GM18498 (cell line): ENCODE results near the gene PRC1.
A peak's percentile ranks its signal among the peaks of the same experiment; 100 is the strongest.

Experiments
- ATAC-seq: cut with Tn5 transposase; IDR thresholded peaks from one replicate; pipeline ENCODE4 v1.9.1; 2021; ENCODE audit warnings: mild to moderate bottlenecking, moderate library complexity; ENCODE audit not compliant: unreplicated experiment

The PRC1 gene

DNA sequence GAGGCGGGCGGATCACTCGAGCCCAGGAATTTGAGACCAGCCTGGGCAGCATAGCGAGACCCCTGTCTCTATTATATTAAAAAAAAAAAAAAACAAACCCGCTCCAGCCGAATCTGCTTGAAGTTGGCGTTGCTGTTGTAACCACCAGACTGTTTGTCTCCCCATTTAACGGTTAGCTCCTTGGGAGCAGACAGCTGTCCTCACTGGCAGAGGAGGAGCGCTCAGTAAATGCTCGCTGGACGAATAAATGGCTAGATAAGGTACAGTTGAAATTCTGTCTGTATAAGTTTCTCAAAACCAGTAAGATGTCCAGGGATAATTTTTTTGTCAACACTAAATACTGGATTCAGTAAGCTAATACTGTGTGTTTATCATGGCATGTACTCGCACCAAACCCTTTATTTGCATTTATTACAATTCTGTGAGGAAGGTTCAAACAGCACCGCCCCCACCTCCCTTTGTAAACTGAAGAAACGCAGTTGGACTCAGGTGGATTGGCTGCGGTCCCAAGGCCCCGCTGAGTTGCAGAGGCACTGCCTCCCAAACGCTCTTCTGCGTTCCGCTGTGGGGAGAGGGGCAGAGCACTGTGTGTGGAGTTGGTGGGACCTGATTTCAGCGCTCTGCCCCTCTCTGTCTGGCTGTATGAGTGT, 38.6 kb downstream of the PRC1 start:
- ATAC-seq = no peak

DNA sequence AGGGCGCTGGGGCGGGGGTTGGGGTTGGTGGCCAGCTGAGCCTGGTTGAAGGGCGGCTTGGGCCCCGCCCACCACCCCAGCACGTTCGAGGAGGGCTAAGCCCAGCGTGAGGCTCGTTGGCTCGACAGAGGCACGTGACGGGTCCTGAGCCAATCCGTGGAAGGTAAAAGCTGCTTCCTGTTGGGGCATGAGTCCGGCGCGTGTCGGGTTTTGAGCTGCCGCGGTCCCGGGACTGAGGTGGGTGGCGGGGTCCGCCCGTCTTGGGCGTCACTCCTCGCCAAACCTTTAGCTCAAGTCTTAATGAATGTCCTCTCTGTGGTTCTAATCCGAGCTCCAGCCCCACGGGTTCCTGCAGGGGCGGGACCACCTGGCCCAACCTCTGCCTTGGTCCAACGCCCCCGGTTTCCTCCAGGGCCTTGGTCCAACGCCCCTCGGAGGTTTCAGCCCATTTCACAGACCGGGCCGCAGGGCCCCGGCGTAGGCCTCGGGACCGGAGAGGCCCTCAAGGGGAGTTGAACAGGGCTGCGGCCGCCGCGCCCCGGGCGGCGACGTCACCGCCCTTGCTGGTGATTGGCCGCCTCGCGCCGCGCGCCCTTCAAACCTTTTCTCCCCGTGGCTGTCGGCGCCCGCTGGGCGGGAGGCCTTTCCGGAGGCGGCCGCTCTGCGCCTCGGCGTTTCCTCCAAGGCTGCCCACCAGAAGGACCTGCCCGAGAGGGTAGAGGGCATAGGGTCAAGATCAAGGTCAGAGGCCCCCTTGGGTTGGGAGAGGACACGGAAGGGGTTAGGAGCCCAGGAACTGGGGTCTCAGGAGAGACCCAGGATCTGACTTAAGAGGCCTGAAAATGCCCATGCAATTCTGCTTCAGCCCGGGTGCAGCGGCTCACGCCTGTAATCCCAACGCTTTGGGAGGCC, 39.4 kb downstream of the PRC1 start, which contains the start of gene RCCD1:
TSS of gene RCCD1 (plus strand) at position 173 of the 912 bp plus-strand sequence. CDS start 1,851 bp downstream, outside the sequence.
- peak; percentile 94 for ATAC-seq

DNA sequence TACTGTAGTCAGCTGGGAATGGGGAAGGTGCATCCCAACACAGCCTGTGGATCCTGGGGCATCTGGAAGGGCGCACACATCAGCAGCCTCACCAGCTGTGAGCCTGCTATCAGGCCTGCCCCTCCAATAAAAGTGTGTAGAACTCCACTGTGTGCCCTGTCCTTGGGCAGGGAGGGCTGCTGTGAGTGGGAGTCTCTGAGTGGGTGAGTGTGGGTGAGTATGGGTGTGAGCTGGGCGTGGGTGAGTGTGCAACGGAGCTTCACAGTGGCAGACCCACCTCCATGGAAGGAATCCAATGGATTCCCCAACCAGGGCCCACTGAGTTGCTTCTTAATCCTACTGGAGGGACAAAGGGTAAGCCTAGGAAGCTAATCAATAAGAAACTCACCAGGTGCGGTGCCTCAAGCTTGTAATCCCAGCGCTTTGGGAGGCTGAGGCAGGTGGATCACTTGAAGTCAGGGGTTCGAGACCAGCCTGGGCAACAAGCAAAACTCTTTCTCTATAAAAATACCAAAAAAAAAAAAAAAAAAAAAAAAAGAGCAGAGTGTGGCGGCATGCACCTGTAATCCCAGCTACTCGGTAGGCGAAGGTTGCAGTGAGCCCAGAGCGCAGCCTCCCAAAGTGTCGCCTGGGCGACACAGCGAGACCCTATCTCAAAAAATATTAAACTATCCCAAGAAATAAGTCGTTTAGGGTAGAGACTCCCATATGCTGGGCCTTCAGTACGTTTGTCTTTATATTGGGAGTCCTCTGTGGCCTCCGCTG, 40.2 kb downstream of the PRC1 start:
- ATAC-seq = no peak

DNA sequence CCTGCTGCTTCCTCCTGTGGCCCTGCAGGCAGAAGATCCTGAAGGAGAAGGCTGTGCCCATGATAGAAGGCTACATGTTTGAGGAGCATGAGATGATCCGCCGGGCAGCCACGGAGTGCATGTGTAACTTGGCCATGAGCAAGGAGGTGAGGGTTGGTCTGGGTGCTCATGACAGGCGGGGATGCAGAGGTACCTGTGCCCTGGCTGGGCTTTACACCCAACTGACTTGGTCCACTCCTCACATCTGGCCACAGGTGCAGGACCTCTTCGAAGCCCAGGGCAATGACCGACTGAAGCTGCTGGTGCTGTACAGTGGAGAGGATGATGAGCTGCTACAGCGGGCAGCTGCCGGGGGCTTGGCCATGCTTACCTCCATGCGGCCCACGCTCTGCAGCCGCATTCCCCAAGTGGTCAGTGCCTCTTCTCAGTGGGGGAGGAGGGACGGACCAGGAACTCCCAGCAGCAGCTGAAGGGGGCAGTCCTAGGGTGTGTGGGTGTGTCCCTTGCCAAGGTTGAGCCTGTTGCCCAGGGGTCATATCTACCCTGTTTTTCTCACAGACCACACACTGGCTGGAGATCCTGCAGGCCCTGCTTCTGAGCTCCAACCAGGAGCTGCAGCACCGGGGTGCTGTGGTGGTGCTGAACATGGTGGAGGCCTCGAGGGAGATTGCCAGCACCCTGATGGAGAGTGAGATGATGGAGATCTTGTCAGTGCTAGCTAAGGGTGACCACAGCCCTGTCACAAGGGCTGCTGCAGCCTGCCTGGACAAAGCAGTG, 41.2 kb downstream of the PRC1 start:
- no peak for ATAC-seq

DNA sequence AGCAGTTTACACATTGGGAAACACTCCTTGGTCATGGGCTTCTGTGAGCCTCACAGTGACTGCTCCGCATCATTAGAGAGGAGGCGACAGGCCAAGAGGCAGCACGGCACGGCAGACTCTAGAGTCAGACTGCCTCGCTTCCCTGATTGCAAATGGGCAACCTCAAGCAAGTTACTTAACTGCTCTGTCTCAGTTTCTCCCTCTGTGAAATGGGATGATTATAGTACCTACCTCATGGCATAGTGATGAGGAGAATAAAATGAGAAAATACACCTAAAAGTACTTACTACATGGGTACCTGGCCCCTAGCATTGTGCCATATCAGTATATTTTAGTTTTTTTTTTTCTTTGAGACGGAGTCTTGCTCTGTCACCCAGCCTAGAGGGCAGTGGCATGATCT, 43.7 kb downstream of the PRC1 start:
- no peak for ATAC-seq

DNA sequence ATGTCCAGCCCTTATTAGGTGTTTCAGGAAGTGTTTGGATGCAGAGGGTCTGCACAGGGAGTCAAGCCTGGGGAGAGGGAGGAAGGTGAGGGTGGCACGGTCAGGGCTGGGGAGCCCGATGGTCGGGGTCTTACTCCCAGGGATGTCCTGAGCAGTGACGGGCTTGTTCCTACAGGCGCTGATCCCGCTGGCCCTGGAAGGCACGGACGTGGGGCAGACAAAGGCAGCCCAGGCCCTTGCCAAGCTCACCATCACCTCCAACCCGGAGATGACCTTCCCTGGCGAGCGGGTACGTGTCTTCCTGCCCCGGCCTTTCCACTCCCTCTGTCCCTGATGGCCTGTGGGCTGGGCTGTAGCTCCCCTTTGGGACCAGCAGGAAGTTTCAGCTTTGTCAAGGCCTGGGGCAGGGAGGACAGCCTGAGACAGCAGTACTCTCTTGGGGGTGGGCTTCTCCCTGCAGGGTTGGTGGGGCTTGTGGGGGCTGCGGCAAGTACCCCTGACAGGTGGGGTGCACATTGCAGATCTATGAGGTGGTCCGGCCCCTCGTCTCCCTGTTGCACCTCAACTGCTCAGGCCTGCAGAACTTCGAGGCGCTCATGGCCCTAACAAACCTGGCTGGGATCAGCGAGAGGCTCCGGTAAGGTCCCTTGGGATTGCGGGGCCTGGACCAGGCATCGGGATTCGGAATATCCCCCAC, 44.2 kb downstream of the PRC1 start:
- no peak for ATAC-seq

DNA sequence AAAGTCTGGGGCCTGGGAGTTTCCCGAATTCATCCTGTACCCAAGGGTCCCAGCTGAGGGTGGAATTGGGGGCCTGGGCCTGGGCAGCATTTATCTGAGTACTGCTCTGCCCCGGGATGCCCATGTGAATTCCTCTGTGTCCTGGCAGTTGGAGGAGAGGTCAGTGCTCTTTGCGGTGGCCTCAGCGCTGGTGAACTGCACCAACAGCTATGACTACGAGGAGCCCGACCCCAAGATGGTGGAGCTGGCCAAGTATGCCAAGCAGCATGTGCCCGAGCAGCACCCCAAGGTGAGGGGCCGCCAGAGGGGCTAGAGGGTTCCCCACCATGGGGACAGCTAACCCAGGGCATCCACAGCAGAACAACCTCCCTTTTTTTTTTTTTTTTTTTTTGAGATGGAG, 45.8 kb downstream of the PRC1 start:
- ATAC-seq = no peak

DNA sequence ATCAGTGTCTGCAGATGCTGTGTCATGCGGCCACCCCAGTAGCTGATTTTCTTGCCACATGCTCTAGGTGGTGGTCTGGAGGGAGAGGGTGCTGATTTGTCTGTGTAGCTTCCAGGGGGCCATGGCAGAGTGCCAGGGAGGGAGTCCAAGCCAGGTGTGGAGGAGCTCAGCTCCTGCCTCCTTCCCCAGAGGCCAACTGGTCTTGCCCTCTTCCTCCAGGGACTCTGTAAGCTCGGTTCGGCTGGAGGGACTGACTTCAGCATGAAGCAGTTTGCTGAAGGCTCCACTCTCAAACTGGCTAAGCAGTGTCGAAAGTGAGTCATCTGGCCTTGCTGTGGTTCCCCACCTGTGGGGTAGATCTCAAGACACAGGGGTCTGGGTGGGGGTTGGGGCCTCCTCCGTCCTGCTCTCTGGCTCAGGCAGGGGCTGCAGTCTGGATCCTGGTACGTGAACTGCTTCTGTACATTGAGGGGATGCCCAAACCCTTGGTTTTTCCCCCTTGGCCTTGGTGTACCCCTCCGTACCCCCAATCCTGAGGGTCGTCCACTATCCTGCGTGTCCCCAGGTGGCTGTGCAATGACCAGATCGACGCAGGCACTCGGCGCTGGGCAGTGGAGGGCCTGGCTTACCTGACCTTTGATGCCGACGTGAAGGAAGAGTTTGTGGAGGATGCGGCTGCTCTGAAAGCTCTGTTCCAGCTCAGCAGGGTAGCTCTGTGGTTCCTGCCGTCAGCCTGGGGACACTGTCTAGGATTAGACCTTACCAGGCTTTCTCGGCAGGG, 46.6 kb downstream of the PRC1 start:
- ATAC-seq = no peak

DNA sequence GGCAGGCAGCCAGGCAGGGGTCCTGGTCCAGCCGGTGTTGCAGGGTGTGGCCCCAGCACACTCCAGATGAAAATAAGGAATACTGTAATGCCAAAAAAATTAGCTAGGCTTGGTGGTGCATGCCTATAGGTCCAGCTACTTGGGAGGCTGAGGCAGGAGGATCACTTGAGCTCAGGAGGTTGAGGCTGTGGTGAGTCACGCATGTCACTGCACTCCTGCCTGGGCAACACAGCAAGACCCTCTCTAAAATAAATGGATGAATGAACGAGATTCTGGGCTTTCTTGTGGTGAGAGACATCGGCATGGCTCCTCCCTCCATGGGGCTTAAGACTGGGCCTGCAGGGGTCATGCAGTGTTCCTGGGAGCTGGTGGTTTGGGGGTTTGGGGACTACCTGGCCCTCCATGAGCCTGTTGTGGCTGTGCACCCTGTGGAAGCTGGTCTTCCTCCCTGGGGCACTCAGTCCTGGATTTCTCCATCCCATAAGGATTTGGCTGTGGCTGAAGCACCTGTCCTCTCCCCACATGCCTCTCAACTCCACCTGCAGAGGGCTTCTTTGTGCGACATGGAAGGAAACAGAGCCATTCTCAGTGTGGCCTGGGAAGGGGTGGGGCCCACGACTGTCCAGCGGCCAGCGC, 47.3 kb downstream of the PRC1 start:
- ATAC-seq = no peak

DNA sequence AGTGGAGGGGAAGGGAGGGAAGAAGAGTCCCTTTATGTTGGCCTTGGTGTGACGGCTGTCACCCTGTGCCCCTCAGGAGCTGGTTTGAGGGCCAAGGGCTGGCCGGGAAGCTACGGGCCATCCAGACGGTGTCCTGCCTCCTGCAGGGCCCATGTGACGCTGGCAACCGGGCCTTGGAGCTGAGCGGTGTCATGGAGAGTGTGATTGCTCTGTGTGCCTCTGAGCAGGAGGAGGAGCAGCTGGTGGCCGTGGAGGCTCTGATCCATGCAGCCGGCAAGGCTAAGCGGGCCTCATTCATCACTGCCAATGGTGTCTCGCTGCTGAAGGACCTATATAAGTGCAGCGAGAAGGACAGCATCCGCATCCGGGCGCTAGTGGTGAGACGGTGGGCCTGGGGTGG, 47.8 kb downstream of the PRC1 start:
- ATAC-seq = no peak

DNA sequence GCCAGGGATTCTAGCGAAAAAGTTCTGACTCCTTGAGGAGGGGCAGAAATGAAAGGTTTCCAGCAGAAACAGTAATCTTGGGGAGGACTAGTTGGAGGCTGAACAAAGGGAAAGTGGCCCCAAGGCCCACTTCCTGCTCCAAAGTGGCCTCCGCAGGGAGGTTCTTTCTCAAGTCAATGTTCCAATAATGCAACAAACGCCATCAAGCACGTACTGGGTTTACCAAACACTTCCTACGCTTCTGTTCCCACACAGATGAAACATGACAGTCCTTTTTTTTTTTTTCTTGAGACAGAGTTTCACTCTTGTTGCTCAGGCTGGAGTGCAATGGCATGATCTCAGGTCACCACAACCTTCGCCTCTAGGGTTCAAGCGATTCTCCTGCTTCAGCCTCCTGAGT, 49.2 kb downstream of the PRC1 start:
- ATAC-seq = no peak

DNA sequence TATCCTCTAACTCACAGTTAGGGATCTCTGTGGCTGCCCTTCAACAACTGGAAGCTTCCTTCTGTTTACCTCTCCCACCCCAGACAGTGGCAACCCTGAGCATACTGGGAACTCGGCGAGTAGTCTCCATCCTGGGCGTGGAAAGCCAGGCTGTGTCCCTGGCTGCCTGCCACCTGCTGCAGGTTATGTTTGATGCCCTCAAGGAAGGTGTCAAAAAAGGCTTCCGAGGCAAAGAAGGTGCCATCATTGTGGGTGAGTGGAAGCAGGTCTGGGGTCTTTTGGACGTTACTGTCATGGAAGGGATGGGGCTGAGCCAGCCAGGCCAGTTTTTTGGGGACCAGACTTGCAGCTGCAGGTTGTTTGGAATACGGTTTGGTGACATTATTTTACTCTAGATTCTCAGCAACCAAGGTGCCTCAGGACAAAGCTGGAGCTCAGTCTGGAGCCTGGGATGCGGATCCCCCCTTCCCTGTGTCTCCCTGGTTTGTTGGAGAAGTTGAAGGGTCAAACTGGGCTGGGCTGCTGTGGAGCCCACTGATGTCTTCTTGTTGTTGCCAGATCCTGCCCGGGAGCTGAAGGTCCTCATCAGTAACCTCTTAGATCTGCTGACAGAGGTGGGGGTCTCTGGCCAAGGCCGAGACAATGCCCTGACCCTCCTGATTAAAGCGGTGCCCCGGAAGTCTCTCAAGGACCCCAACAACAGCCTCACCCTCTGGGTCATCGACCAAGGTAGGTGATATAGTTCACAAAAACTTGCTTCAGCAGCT, 51.8 kb downstream of the PRC1 start:
- ATAC-seq = no peak

DNA sequence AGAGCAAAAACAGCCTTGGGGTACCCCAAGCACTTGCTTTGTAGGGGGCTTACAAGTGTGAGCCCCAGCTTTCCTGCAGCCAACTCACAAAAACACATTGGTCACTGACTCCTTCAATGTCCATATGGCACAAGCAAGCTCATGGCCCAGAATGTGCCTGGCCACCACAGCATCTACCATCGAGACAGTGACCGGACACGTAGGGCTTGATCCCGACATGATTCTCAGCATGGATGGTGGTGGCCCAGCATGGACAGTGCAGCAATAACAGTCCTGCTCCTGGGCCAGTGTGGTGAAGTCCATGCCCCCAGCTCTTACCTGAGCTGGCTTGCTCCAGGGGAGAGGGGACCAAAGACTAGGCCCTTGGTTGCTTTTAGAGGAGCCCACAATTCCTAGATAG, 53.3 kb downstream of the PRC1 start:
- no peak for ATAC-seq

DNA sequence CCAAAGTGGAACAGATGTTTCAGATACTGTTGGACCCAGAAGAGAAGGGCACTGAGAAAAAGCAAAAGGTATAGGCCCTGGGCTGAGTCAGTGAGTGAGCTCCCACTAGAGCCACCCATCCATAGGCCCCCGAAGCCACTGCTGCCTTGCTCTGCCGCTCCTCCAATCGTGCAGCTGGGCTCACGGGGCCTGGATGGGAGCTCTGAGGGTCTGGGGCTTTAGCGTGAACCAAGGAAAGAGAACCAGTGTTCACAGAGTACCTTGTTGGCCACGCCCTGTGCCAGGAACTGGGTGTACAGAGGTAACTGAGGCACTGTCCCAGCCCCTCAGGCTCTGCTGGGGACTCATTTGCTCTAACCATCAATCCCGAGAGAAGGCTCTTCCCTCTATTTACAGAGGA, 54.6 kb downstream of the PRC1 start:
- ATAC-seq = no peak

DNA sequence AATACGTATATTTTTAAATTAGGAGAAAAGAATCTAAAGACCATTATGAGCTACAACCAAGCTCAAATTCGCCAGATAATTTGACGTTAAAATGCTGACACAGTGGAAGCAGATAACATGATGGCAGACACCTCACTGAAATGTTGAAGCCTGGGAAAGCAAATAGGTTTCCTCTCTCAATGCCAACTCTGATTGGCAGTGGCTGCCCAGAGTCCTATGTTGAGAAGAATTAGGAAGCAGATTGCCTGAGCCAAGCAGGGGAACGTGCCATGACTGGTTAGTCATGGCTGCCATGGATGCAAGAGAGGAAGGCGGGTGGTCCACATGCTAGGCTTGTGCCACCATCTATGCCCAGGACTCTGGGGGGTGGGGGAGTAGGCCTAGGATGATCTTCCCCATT, 56.1 kb downstream of the PRC1 start:
- ATAC-seq = no peak

DNA sequence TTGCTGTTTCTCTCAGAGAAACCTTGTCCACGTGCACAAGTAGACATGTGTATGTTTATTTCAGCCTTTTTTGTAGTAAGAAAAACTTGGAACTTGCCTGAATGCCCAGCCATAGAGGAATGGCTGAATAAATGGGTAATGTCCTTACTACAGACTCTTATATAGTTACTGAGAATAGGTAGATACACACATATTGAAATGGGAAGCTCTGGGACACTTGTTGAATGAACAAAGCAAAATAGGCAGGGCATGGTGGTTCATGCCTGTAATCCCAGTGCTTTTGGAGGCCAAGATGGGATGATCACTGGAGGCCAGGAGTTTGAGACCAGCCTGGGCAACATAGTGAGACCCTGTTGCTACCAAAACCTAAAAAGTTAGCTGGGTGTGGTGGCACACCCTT, 57.5 kb downstream of the PRC1 start:
- ATAC-seq = no peak

DNA sequence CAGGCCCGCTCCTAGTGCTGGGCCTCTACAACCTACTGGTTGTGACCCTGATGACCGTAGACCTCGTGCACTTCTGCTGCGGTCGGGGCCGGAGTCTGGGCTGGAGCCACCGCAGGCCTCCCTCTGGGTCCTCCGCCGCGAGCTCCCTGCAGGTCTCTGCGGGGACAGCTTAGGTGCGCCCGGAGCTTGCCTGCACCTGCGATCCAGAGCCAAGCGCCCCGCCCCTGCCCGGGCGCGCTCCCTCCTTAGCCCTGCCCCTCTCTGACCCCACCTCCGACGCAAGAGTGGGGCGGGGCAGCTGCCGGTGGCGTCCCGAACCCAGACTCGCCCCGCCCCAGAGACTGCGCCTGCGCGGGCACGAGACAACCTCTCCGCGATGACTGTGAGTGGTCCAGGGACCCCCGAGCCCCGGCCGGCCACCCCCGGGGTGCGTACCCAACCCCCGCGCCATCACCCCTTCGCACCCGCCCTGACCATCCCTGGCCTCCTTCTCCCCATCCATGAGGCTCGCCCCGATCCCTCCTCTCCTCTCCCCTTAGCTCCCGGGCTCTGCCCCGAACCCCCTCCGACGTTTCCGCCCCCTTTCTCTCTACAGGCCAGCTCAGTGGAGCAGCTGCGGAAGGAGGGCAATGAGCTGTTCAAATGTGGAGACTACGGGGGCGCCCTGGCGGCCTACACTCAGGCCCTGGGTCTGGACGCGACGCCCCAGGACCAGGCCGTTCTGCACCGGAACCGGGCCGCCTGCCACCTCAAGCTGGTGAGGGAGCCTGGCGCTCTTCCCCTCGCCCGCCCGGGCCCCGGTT, 59.2 kb downstream of the PRC1 start, which contains the start of gene UNC45A:
TSS of gene UNC45A (plus strand) at position 337 of the 803 bp plus-strand sequence. CDS start at position 377, 40 bp downstream.
- peak; percentile 73 for ATAC-seq
